PC-3 (cell line): Measurements from ENCODE around the gene ACTN4. TPM values are rescaled to one million over a fixed set of nuclear protein-coding genes. Genes with fewer than 3 reads are reported as not detected.

Experiments
- ATAC-seq: fragments of 200-7000 bp; cut with Tn5 transposase; 2 replicates; pipeline ENCODE4 v1.9.1; 2020; ENCODE audit warnings: mild to moderate bottlenecking, moderate library complexity
- BruUV-seq: library from RNA; stranded (reverse); fragments of 400-500 nt; replicated peaks from 2 replicates; lab custom pipeline; 2021; lab: Mats Ljungman, UMichigan
- CTCF ChIA-PET: fragments of 300-600 bp; sonication (Branson Sonifier 250); formaldehyde crosslinking; loops from one replicate; lab custom pipeline; 2022; ENCODE audit warnings: antibody characterized with exemption; lab: Charles Lee
- POLR2A ChIA-PET: fragments of 300-600 bp; sonication (Branson Sonifier 250); formaldehyde crosslinking; loops from one replicate; lab custom pipeline; 2022; ENCODE audit warnings: antibody characterized with exemption; ENCODE audit not compliant: unreplicated experiment; lab: Charles Lee
- DNase-seq: peaks from one replicate; pipeline ENCODE4 v3.0.0-alpha.2; 2015
- H2AFZ ChIP-seq: fragments of 300-600 bp; sonication (generic); 2 replicates; pipeline ENCODE4 v1.6.0; 2016; ENCODE audit warnings: antibody characterized with exemption, low read length
- H3F3A ChIP-seq: fragments of 300-600 bp; sonication (generic); one replicate; pipeline ENCODE4 v1.6.0; 2017; ENCODE audit warnings: antibody characterized with exemption, low read length, control low read depth, mild to moderate bottlenecking; ENCODE audit not compliant: unreplicated experiment
- H3K27ac ChIP-seq: fragments of 300-600 bp; sonication (generic); 2 replicates; pipeline ENCODE4 v1.5.1; 2016; ENCODE audit warnings: mild to moderate bottlenecking, low read length
- H3K27me3 ChIP-seq: fragments of 300-600 bp; sonication (generic); 2 replicates; pipeline ENCODE4 v1.6.1; 2016; ENCODE audit warnings: low read length, mixed read lengths
- H3K36me3 ChIP-seq: fragments of 300-600 bp; sonication (generic); 2 replicates; pipeline ENCODE4 v1.6.1; 2016; ENCODE audit warnings: low read depth, mixed run types, low read length, mixed read lengths
- H3K4me1 ChIP-seq: fragments of 300-600 bp; sonication (generic); 2 replicates; pipeline ENCODE4 v1.5.1; 2016; ENCODE audit warnings: low read length; ENCODE audit not compliant: insufficient read depth
- H3K4me2 ChIP-seq: fragments of 300-600 bp; sonication (generic); 2 replicates; pipeline ENCODE4 v1.6.0; 2016; ENCODE audit warnings: low read length
- H3K4me3 ChIP-seq: fragments of 300-600 bp; sonication (generic); 2 replicates; pipeline ENCODE4 v1.5.1; 2016; ENCODE audit warnings: mild to moderate bottlenecking, low read length, mixed read lengths
- H3K79me2 ChIP-seq: fragments of 300-600 bp; sonication (generic); 2 replicates; pipeline ENCODE4 v1.6.1; 2017; ENCODE audit warnings: low read length, mixed read lengths
- H3K9ac ChIP-seq: fragments of 300-600 bp; sonication (generic); 2 replicates; pipeline ENCODE4 v1.6.0; 2016; ENCODE audit warnings: mild to moderate bottlenecking, low read length
- H3K9me2 ChIP-seq: fragments of 300-600 bp; sonication (generic); replicated peaks from 2 replicates; pipeline ENCODE4 v1.6.1; 2016; ENCODE audit warnings: mixed run types, low read length, mixed read lengths
- H3K9me3 ChIP-seq: fragments of 300-600 bp; sonication (generic); 2 replicates; pipeline ENCODE4 v1.6.1; 2016; ENCODE audit warnings: low read length, mixed read lengths
- H4K20me1 ChIP-seq: fragments of 300-600 bp; sonication (generic); 2 replicates; pipeline ENCODE4 v1.6.1; 2016; ENCODE audit warnings: low read length, mixed read lengths
- CTCF ChIP-seq: fragments of 300-600 bp; sonication (generic); conservative IDR thresholded peaks from 2 replicates; pipeline ENCODE4 v1.5.1; 2017; ENCODE audit warnings: antibody characterized with exemption, low read depth, mild to moderate bottlenecking, low read length
- EZH2 ChIP-seq: fragments of 300-600 bp; sonication (generic); IDR thresholded peaks from one replicate; pipeline ENCODE4 v1.6.1; 2017; ENCODE audit warnings: antibody characterized with exemption, mild to moderate bottlenecking, low read length; ENCODE audit not compliant: unreplicated experiment
- EZH2phosphoT487 ChIP-seq: fragments of 300-600 bp; sonication (generic); IDR thresholded peaks from 2 replicates; pipeline ENCODE4 v1.6.1; 2018; ENCODE audit warnings: mild to moderate bottlenecking, antibody characterized with exemption, low read length, borderline replicate concordance
- intact Hi-C: fragments of 100-400 bp; cut with micrococcal nuclease; formaldehyde crosslinking; loops from 2 replicates; pipeline ENCODE4 v1.9.0; 2023
- total RNA-seq: library from RNA; depleted of rRNA; stranded (reverse); fragments of >200 nt; gene quantifications from 2 replicates; pipeline ENCODE4 v1.2.3, GENCODE V29; 2014

Gene ACTN4
- total RNA-seq, 1 experiment from 2014 or later, result 397 TPM

GRCh38 chr19:38705197-38706019 is 58.0 kb downstream of the ACTN4 start:
- Histone ChIP-seq H3K79me2 (peaks cover 58% of the 10 kb centered on the region), H3F3A (peaks cover 3% of the 10 kb centered on the region), H3K9me2 (no peaks in the 10 kb centered on the region), H4K20me1 (no peaks in the 10 kb centered on the region), H2AFZ (no peak overlapping the region), H3K4me1 (peaks cover 22% of the 10 kb centered on the region), H3K9me3 (no peaks in the 10 kb centered on the region), H3K27ac (peak overlapping the region; percentile 81; the same call in 1 of the 2 replicates), H3K4me2 (no peak overlapping the region), H3K9ac (no peak overlapping the region), H3K4me3 (no peak overlapping the region), H3K27me3 (no peaks in the 10 kb centered on the region), H3K36me3 (peaks cover 84% of the 10 kb centered on the region)
- ATAC-seq (no peak), DNase-seq (no peak)
- no peak for TF ChIP-seq EZH2phosphoT487
- TF ChIP-seq CTCF, result no peak
- no peak for TF ChIP-seq EZH2
- intact Hi-C loops, result loop anchor here (10.0 kb wide), 1 partner anchor 51 kb away; no protein-coding TSS in a partner anchor
- no TSS peak for BruUV-seq
- ChIA-PET CTCF (no interaction called here), POLR2A (no interaction called here)

GRCh38 chr19:38706792-38707511 is 59.5 kb downstream of the ACTN4 start:
- ATAC-seq (peak; percentile 7), DNase-seq (no peak)
- no TSS peak for BruUV-seq
- Histone ChIP-seq H3K4me2 (peak overlapping the region; percentile 11; the same call in 1 of the 2 replicates), H3K79me2 (peaks cover 42% of the 10 kb centered on the region), H3K4me1 (peaks cover 22% of the 10 kb centered on the region), H2AFZ (no peak overlapping the region), H3K4me3 (no peak overlapping the region), H3K27ac (peak overlapping the region; percentile 81), H3K9me2 (no peaks in the 10 kb centered on the region), H3K9me3 (no peaks in the 10 kb centered on the region), H4K20me1 (no peaks in the 10 kb centered on the region), H3K27me3 (no peaks in the 10 kb centered on the region), H3K36me3 (peaks cover 87% of the 10 kb centered on the region), H3F3A (peaks cover 3% of the 10 kb centered on the region), H3K9ac (peak overlapping the region; percentile 23)
- ChIA-PET CTCF (no interaction called here), POLR2A (no interaction called here)
- TF ChIP-seq CTCF, result no peak
- no peak for TF ChIP-seq EZH2
- TF ChIP-seq EZH2phosphoT487, result no peak
- intact Hi-C loops, result loop anchor here (10.0 kb wide), 1 partner anchor 52 kb away; no protein-coding TSS in a partner anchor
